GM12878 (cell line): ENCODE results near the gene CACNA1B. TPM values are rescaled to one million over a fixed set of nuclear protein-coding genes. Genes with fewer than 3 reads are reported as not detected.

Experiments
- ATAC-seq: fragments of 200-7000 bp; cut with Tn5 transposase; 3 replicates; pipeline ENCODE4 v1.9.1; 2020; ENCODE audit warnings: mild to moderate bottlenecking, moderate library complexity
- BruUV-seq: library from RNA; stranded (reverse); fragments of 400-500 nt; replicated peaks from 2 replicates; lab custom pipeline; 2021; lab: Mats Ljungman, UMichigan
- CTCF ChIA-PET: fragments of 300-600 bp; sonication (Branson Sonifier 250); formaldehyde crosslinking; extraction: SDS; loops from one replicate; lab custom pipeline; 2021; ENCODE audit warnings: inconsistent platforms; lab: Yijun Ruan, JAX
- POLR2A ChIA-PET: fragments of 350-600 bp; formaldehyde crosslinking; extraction: SDS; loops from one replicate; lab custom pipeline; 2021; ENCODE audit warnings: inconsistent platforms; lab: Charles Lee
- RAD21 ChIA-PET: fragments of 300-600 bp; sonication (Branson Sonifier 250); formaldehyde crosslinking; loops from one replicate; lab custom pipeline; 2023; ENCODE audit warnings: antibody characterized with exemption; ENCODE audit not compliant: unreplicated experiment; lab: Charles Lee
- SMC1A ChIA-PET: fragments of 300-600 bp; sonication (Branson Sonifier 250); formaldehyde crosslinking; loops from one replicate; lab custom pipeline; 2023; ENCODE audit not compliant: unreplicated experiment, uncharacterized antibody; lab: Charles Lee
- DNase-seq: peaks from one replicate; pipeline ENCODE4 v3.0.0-alpha.2; 2011; ENCODE audit warnings: low read depth, low spot score
- FAIRE-seq: peaks from 3 replicates; lab custom pipeline; 2011; peaks lifted over from hg19 to GRCh38; lab: Jason Lieb, UNC
- H2AFZ ChIP-seq: 2 replicates; pipeline ENCODE4 v1.6.0; 2011; ENCODE audit warnings: low read depth, low read length, control low read depth; ENCODE audit not compliant: control insufficient read depth
- H3K27ac ChIP-seq: 2 replicates; pipeline ENCODE4 v1.5.1; 2011; ENCODE audit warnings: control low read depth; ENCODE audit not compliant: control insufficient read depth, insufficient read depth
- H3K27me3 ChIP-seq, 2 experiments: replicated peaks in 1 of 2; 2 replicates each; pipeline versions ENCODE4 v1.6.0 to v1.6.1; 2011; ENCODE audit warnings: low read length in 1 of 2; ENCODE audit not compliant: control insufficient read depth in 2 of 2, insufficient read depth in 2 of 2
- H3K36me3 ChIP-seq, 2 experiments: 2 replicates each; pipeline ENCODE4 v1.5.1; 2011; ENCODE audit warnings: low read length in 1 of 2; ENCODE audit not compliant: control insufficient read depth in 2 of 2, insufficient read depth in 2 of 2
- H3K4me1 ChIP-seq: 2 replicates; pipeline ENCODE4 v1.6.1; 2011; ENCODE audit warnings: mild to moderate bottlenecking, low read length, moderate library complexity, mixed read lengths; ENCODE audit not compliant: control insufficient read depth, insufficient read depth
- H3K4me2 ChIP-seq: 2 replicates; pipeline ENCODE4 v1.6.0; 2011; ENCODE audit warnings: control low read depth; ENCODE audit not compliant: control insufficient read depth, insufficient read depth
- H3K4me3 ChIP-seq: fragments of 200-600 bp; sonication (generic); 2 replicates; pipeline ENCODE4 v1.5.1; 2016
- H3K79me2 ChIP-seq: 2 replicates; pipeline ENCODE4 v1.6.0; 2011; ENCODE audit warnings: low read length; ENCODE audit not compliant: control insufficient read depth, insufficient read depth
- H3K9ac ChIP-seq: 2 replicates; pipeline ENCODE4 v1.8.0; 2011; ENCODE audit warnings: low read length, control low read depth, mixed read lengths; ENCODE audit not compliant: control insufficient read depth, insufficient read depth
- H3K9me3 ChIP-seq: replicated peaks from 3 replicates; pipeline ENCODE4 v1.5.1; 2011; ENCODE audit warnings: mild to moderate bottlenecking, low read length; ENCODE audit not compliant: control insufficient read depth, insufficient read depth
- H4K20me1 ChIP-seq: 2 replicates; pipeline ENCODE4 v1.6.0; 2011; ENCODE audit not compliant: control insufficient read depth, insufficient read depth
- BRCA1 ChIP-seq: IDR thresholded peaks from 2 replicates; pipeline ENCODE4 v1.6.1; 2011; ENCODE audit warnings: low read depth, low read length, improper control_type of control experiment
- CHD1 ChIP-seq: IDR thresholded peaks from 2 replicates; pipeline ENCODE4 v1.6.1; 2012; ENCODE audit warnings: low read depth, low read length, improper control_type of control experiment
- IKZF2 ChIP-seq, 2 experiments: fragments of 450-650 bp; IDR thresholded peaks; 2 replicates each; pipeline ENCODE4 v1.6.1; 2017; ENCODE audit warnings: mild to moderate bottlenecking in 2 of 2, moderate library complexity in 2 of 2
- MLLT1 ChIP-seq: fragments of 450-650 bp; IDR thresholded peaks from 2 replicates; pipeline ENCODE4 v1.6.1; 2016; ENCODE audit warnings: mild to moderate bottlenecking
- NFIC ChIP-seq: IDR thresholded peaks from 2 replicates; pipeline ENCODE4 v1.6.1; 2012; ENCODE audit warnings: low read depth, mild to moderate bottlenecking, inconsistent platforms, low read length, moderate library complexity
- RAD21 ChIP-seq: IDR thresholded peaks from 2 replicates; pipeline ENCODE4 v1.6.1; 2011; ENCODE audit warnings: mild to moderate bottlenecking, low read depth, low read length, moderate library complexity; ENCODE audit not compliant: insufficient read depth
- SIX5 ChIP-seq: IDR thresholded peaks from 2 replicates; pipeline ENCODE4 v1.6.1; 2011; ENCODE audit warnings: mild to moderate bottlenecking, low read depth, low read length, moderate library complexity; ENCODE audit not compliant: severe bottlenecking
- SUZ12 ChIP-seq: fragments of 200-600 bp; sonication (generic); IDR thresholded peaks from one replicate; pipeline ENCODE4 v1.6.1; 2018; ENCODE audit warnings: antibody characterized with exemption, mild to moderate bottlenecking; ENCODE audit not compliant: unreplicated experiment
- USF2 ChIP-seq: IDR thresholded peaks from 2 replicates; pipeline ENCODE4 v1.6.1; 2011; ENCODE audit warnings: low read depth, low read length, improper control_type of control experiment, borderline replicate concordance
- YBX1 ChIP-seq: fragments of 450-650 bp; IDR thresholded peaks from 2 replicates; pipeline ENCODE4 v1.6.1; 2016; ENCODE audit warnings: antibody characterized with exemption
- ZSCAN29 ChIP-seq: fragments of 450-650 bp; IDR thresholded peaks from 2 replicates; pipeline ENCODE4 v1.6.1; 2017; ENCODE audit warnings: mild to moderate bottlenecking, moderate library complexity
- WGBS: methylation state at CpG from one replicate; pipeline ENCODE4 v1.1.6; 2016; ENCODE audit warnings: low lambda C conversion rate; ENCODE audit not compliant: insufficient replicate concordance, insufficient coverage; ENCODE audit errors: missing lambda C conversion rate; 5-methylcytosine and 5-hydroxymethylcytosine counted together
- in situ Hi-C: fragments of 300-500 bp; cut with MboI; formaldehyde crosslinking; loops from 9 replicates; pipeline ENCODE4 v1.14.3; 2018; ENCODE audit warnings: mixed read lengths
- intact Hi-C: fragments of 100-400 bp; cut with micrococcal nuclease; formaldehyde crosslinking; loops from one replicate; pipeline ENCODE4 v1.14.2; 2022; ENCODE audit not compliant: unreplicated experiment
- polyA plus RNA-seq, 11 experiments: library from polyadenylated mRNA; depleted of rRNA in 4 of 11; unstranded in 6 of 11; stranded (reverse) in 5 of 11; fragments of >200 nt; fragmentation: Nextera tagmentation in 4 of 11; fragmentation: Illumina TruSeq in 1 of 11; extraction: Ambion mirVana in 4 of 11; extraction: Trizol in 1 of 11; gene quantifications; 1 replicate in 1 of 11; 2 replicates in 10 of 11; pipeline versions ENCODE4 v1.2.1 to v1.2.3, GENCODE V29; 2011 to 2016; ENCODE audit warnings: inconsistent platforms in 2 of 11, missing spikeins in 2 of 11, low read depth in 1 of 11
- total RNA-seq, 4 experiments: library from RNA; depleted of rRNA in 3 of 4; stranded (reverse); fragments of >200 nt in 3 of 4; fragmentation: Illumina TruSeq in 1 of 4; extraction: Trizol in 1 of 4; gene quantifications; 2 replicates each; pipeline versions ENCODE4 v1.2.1 to v1.2.3, GENCODE V29; 2013 to 2021

Gene CACNA1B
- total and polyA plus RNA-seq, 10 of the 15 experiments (the other 5 are each of a cell fraction or from before 2014, with no cell fraction given), result 0.01 to 0.03 (median 0.01) TPM; not detected in 7

GRCh38 chr9:138022756-138023393 lies 145.3 kb downstream of the CACNA1B start:
- Histone ChIP-seq H2AFZ (no peak overlapping the region), H3K9me3 (no peaks in the 10 kb centered on the region; the same call in 2 of the 3 replicates), H4K20me1 (no peaks in the 10 kb centered on the region), H3K79me2 (no peaks in the 10 kb centered on the region), H3K4me3 (no peak overlapping the region), H3K27ac (no peak overlapping the region), H3K27me3 (peaks cover 2 to 6% of the 10 kb centered on the region in 2 experiments; a peak in 3 of 4 replicates), H3K9ac (no peak overlapping the region), H3K4me1 (no peaks in the 10 kb centered on the region), H3K4me2 (no peak overlapping the region), H3K36me3 (no peaks in the 10 kb centered on the region)
- ATAC-seq, result no peak
- in situ Hi-C loops (no loop called here), intact Hi-C loops (loop anchor here (10.0 kb wide), 1 partner anchor 348 kb away; no protein-coding TSS in a partner anchor)
- POLR2A ChIA-PET, result no interaction called here
- SMC1A ChIA-PET, result no interaction called here
- no peak for DNase-seq
- CTCF ChIA-PET, result no interaction called here
- 36% methylated on average over 51 of the region's 69 CpGs for WGBS
- RAD21 ChIA-PET, result interaction anchor here (1.2 kb wide), 1 partner anchor 350 kb away, joined by 3 read pairs; no protein-coding TSS in a partner anchor
- BruUV-seq, result no TSS peak
- FAIRE-seq, result no peak
- TF ChIP-seq IKZF2 (IDR thresholded peaks at IDR 0.05) (no peak), SUZ12 (peak; percentile 95), NFIC (no peak)

- H3K36me3 ChIP-seq, result no peaks in the 10 kb centered on the region
- no peaks in the 10 kb centered on the region for H3K4me1 ChIP-seq
- H3K27ac ChIP-seq, result no peak overlapping the region
- SMC1A ChIA-PET, result no interaction called here
- RAD21 ChIA-PET, result interaction anchor here (1.2 kb wide), 1 partner anchor 351 kb away, joined by 3 read pairs; no protein-coding TSS in a partner anchor
- DNase-seq (no peak), FAIRE-seq (no peak), ATAC-seq (no peak)
- no peaks in the 10 kb centered on the region for H4K20me1 ChIP-seq
- WGBS, result 48% methylated on average over 49 of the region's 84 CpGs
- CTCF ChIA-PET, result no interaction called here
- BruUV-seq, result no TSS peak
- H3K4me2 ChIP-seq, result no peak overlapping the region
- H3K9me3 ChIP-seq, result no peaks in the 10 kb centered on the region; the same call in 1 of the 3 replicates
- intact Hi-C loops (loop anchor here (10.0 kb wide), 1 partner anchor 349 kb away; no protein-coding TSS in a partner anchor), in situ Hi-C loops (no loop called here)
- peaks cover 2 to 6% of the 10 kb centered on the region in 2 experiments; a peak in 3 of 4 replicates for H3K27me3 ChIP-seq
- H3K9ac ChIP-seq, result no peak overlapping the region
- no peaks in the 10 kb centered on the region for H3K79me2 ChIP-seq
- H2AFZ ChIP-seq, result no peak overlapping the region
- POLR2A ChIA-PET, result no interaction called here
- no peak overlapping the region for H3K4me3 ChIP-seq
- TF ChIP-seq BRCA1, result no peak
- no peak for TF ChIP-seq MLLT1
- no peak for TF ChIP-seq SIX5
- TF ChIP-seq USF2, result no peak
- TF ChIP-seq CHD1, result no peak
- no peak for TF ChIP-seq YBX1
- no peak for TF ChIP-seq ZSCAN29
- no peak for TF ChIP-seq RAD21
Measured at GRCh38 chr9:138023394-138024124, 146.0 kb downstream of the CACNA1B start.
